BE2C (cell line): ENCODE data around the gene ZNF668.
A peak's percentile ranks its signal among the peaks of the same experiment; 100 is the strongest.
"Not testable (repeated sequence)": the region's sequence is repeated elsewhere in the genome, so short reads cannot be mapped to it uniquely, and the experiment has no call there.

Experiments
- DNase-seq: peaks from one replicate; pipeline ENCODE4 v3.0.0-alpha.2; 2020
- H3K27me3 ChIP-seq: fragments of 250-450 bp; sonication (Bioruptor Pico); 2 replicates; pipeline ENCODE4 v1.5.1; 2020; ENCODE audit warnings: mild to moderate bottlenecking
- H3K36me3 ChIP-seq: fragments of 250-450 bp; sonication (Bioruptor Pico); 2 replicates; pipeline ENCODE4 v1.5.1; 2020; ENCODE audit warnings: mild to moderate bottlenecking
- H3K4me1 ChIP-seq: fragments of 250-450 bp; sonication (Bioruptor Pico); 2 replicates; pipeline ENCODE4 v1.5.1; 2020
- H3K4me3 ChIP-seq: 2 replicates; pipeline ENCODE4 v1.5.1; 2011; ENCODE audit warnings: low read depth, low read length
- H3K9me3 ChIP-seq: fragments of 250-450 bp; sonication (Bioruptor Pico); 2 replicates; pipeline ENCODE4 v1.5.1; 2020
- TF ChIP-seq, protein P1 (sequence below): IDR thresholded peaks from 2 replicates; pipeline ENCODE4 v1.5.1; 2012; ENCODE audit warnings: mild to moderate bottlenecking, low read depth, low read length

ZNF668 gene

DNA sequence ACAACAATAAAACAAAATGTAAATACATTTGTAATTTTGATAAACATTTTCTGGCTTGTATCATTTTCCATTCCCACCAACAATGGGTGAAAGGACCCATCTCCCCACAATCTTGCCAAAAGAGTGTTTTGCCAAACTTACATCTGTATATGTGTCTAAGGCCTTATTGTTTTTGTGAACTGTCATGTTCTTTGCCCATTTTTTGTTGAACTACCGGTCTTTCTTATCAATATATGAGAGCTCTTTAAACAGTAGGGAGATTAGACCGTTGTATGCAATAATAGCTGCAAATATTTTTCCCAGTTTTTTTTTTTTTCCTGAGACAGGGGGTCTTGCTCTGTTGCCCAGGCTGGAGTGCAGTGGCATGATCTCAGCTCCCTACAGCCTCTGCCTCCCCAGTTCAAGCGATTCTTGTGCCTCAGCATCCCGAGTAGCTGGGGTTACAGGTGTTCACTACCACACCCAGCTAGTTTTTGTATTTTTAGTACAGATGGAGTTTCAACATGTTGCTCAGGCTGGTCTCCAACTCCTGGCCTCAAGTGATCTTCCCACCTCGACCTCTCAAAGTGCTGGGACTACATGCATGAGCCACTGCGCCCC is 50.3 kb downstream of the ZNF668 start:
- TF ChIP-seq, protein P1, sequence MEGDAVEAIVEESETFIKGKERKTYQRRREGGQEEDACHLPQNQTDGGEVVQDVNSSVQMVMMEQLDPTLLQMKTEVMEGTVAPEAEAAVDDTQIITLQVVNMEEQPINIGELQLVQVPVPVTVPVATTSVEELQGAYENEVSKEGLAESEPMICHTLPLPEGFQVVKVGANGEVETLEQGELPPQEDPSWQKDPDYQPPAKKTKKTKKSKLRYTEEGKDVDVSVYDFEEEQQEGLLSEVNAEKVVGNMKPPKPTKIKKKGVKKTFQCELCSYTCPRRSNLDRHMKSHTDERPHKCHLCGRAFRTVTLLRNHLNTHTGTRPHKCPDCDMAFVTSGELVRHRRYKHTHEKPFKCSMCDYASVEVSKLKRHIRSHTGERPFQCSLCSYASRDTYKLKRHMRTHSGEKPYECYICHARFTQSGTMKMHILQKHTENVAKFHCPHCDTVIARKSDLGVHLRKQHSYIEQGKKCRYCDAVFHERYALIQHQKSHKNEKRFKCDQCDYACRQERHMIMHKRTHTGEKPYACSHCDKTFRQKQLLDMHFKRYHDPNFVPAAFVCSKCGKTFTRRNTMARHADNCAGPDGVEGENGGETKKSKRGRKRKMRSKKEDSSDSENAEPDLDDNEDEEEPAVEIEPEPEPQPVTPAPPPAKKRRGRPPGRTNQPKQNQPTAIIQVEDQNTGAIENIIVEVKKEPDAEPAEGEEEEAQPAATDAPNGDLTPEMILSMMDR, result no peak

DNA sequence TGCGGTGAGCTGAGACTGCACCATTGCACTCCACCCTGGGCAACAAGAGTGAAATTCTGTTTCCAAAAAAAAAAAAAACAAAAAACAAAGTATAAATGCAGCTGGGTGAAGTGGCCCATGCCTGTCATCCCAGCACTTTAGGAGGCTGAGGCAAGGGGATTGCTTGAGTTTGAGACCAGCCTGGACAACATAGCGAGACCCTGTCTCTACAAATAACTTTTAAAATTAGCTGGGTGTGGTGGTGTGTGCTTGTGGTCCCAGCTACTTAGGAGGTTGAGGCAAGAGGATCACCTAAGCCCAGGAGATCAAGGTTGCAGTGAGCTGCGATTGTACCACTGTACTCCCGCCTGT is 50.8 kb downstream of the ZNF668 start:
- no peaks in the 10 kb centered on the region for H3K27me3 ChIP-seq
- H3K36me3 ChIP-seq, result no peaks in the 10 kb centered on the region
- TF ChIP-seq, protein P1, result no peak
- no peak for DNase-seq
- no peaks in the 10 kb centered on the region for H3K9me3 ChIP-seq
- H3K4me1 ChIP-seq, result no peaks in the 10 kb centered on the region
- no peak overlapping the region for H3K4me3 ChIP-seq

More for the DNA sequence above, 50.3 kb downstream of the ZNF668 start:
- H3K9me3 ChIP-seq, result no peaks in the 10 kb centered on the region
- no peaks in the 10 kb centered on the region for H3K27me3 ChIP-seq
- no peaks in the 10 kb centered on the region for H3K36me3 ChIP-seq
- no peak overlapping the region for H3K4me3 ChIP-seq
- DNase-seq, result no peak
- H3K4me1 ChIP-seq, result no peaks in the 10 kb centered on the region

DNA sequence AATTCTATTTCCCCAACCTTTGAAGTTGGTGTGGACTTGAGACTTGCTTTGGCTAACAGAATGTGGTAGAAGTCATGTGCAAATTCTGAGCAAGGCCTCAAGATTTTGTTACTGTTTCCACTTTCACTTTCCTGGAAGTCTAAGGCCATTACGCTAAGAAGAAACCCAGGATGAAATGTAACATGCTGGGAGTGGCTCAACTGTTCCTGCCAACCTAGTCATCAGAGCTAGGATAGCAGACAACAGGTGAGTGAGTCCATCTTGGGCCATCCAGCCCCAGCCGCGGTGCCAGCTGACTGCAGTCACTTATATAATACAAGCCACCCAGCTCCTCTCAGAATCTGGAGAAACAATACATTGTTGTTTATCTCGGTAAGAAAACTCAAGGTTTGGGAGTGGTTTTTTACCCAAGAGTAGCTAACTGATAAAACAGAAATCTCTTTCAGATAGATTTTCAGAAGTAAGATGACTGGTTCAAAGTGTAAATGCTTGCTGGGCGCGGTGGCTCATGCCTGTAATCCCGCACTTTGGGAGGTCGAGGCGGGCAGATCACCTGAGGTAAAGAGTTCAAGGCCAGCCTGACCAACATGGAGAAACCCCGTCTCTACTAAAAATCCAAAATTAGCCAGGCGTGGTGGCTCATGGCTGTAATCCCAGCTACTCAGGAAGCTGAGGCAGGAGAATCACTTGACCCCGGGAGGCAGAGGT is 51.3 kb downstream of the ZNF668 start:
- no peak overlapping the region for H3K4me3 ChIP-seq
- TF ChIP-seq, protein P1, result no peak
- no peaks in the 10 kb centered on the region for H3K36me3 ChIP-seq
- no peak for DNase-seq
- H3K27me3 ChIP-seq, result no peaks in the 10 kb centered on the region
- no peaks in the 10 kb centered on the region for H3K9me3 ChIP-seq
- H3K4me1 ChIP-seq, result no peaks in the 10 kb centered on the region

DNA sequence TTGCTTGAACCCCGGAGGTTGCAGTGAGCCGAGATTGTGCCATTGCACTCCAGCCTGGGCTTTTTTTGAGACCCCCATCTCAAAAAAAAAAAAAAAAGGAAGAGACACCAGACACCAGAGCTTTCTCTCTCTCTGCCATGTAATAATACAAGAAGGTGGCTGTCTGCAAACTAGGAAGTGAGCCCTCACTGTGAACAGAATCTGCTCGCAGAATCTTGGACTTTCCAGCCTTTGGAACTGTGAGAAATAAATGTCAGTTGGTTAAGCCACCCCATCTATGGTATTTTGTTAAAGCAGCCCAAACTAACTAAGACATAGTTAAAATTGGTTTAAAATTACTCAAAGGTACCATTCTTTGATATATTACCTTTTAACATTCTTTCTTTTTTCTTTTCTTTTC is 53.5 kb downstream of the ZNF668 start:
- H3K36me3 ChIP-seq, result no peaks in the 10 kb centered on the region
- H3K4me1 ChIP-seq, result no peaks in the 10 kb centered on the region
- DNase-seq, result no peak
- TF ChIP-seq, protein P1, result no peak
- no peaks in the 10 kb centered on the region for H3K9me3 ChIP-seq
- no peaks in the 10 kb centered on the region for H3K27me3 ChIP-seq
- H3K4me3 ChIP-seq, result no peak overlapping the region

DNA sequence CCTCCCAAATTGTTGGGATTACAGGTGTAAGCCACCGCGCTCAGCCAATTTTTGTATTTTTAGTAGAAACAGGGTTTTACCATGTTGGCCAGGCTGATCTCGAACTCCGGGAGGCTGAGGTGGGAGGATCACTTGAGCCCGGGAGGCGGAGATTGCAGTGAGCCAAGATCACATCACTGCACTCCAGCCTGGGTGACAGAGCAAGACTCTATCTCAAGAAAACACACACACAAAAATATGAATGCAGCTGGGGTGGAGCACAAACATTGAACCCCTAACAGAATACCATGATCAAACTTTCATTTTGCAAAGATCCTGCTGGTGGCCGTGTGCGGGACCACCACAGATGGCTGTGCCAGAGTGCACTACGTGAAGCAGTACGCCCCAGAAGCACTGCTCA is 56.3 kb downstream of the ZNF668 start:
- H3K9me3 ChIP-seq, DNase-seq, H3K27me3 ChIP-seq, H3K4me3 ChIP-seq, H3K36me3 ChIP-seq, H3K4me1 ChIP-seq: not testable (repeated sequence)

DNA sequence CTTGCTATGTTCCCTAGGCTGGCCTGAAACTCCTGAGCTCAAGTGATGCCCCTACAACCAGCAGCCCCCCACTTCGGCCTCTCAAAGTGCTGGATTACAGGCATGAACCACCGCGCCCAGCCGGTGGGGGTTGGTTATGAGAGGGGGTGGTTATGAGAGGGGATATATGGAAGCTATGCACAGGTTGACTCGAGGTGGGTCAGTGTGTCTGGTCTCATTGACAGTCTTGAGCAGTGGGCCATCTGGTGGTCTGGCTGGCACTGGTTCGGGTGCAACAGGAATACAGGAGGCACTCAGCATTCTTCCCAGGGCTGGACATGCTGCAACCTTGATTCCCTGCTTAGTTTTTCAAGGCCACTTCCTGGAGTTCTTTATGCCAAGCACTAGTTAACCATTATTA is 58.0 kb downstream of the ZNF668 start:
- no peak for DNase-seq
- Histone ChIP-seq H3K36me3 (no peaks in the 10 kb centered on the region), H3K4me1 (no peaks in the 10 kb centered on the region), H3K9me3 (no peaks in the 10 kb centered on the region), H3K4me3 (no peak overlapping the region), H3K27me3 (peaks cover 9% of the 10 kb centered on the region)
- TF ChIP-seq, protein P1, result peak; percentile 40

DNA sequence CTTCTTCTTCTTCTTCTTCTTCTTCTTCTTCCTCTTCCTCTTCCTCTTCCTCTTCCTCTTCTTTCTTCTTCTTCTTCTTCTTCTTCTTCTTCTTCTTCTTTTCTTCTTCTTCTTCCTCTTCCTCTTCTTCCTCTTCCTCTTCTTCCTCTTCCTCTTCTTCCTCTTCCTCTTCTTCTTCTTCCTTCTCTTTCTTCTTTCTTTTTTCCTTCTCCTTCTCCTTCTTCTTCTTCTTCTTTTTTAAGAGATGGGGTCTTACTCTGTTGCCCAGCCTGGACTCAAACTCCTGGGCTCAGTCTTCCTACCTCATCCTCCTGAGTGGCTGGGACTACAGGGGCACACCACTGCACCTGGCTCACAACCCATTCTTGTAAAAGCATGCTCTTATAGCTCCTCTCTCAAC is 60.7 kb downstream of the ZNF668 start:
- peaks cover 12% of the 10 kb centered on the region for H3K27me3 ChIP-seq
- H3K36me3 ChIP-seq, H3K4me1 ChIP-seq, DNase-seq, H3K9me3 ChIP-seq, H3K4me3 ChIP-seq: not testable (repeated sequence)

DNA sequence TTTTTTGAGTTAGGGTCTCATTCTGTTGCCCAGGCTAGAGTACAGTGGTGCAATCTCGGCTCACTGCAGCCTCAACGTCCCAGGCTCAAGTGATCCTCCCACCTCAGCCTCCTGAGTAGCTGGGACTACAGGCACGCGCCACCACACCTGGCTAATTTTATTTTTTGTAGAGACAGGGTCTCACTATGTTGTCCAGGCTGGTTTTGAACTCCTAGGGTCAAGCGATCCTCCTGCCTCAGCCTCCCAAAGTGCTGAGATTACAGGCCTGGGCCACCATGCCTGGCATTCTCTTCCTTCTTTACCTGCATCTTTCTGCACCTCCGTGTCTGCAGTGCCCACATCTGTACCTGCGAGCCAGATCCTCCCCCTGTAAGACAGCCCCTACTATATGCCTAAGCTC is 62.2 kb downstream of the ZNF668 start:
- not testable (repeated sequence) for H3K4me3 ChIP-seq, H3K9me3 ChIP-seq, H3K4me1 ChIP-seq, H3K36me3 ChIP-seq, DNase-seq
- H3K27me3 ChIP-seq, result peaks cover 12% of the 10 kb centered on the region
